Measurements from ENCODE around the gene OR56A5. TPM values are rescaled to one million over a fixed set of nuclear protein-coding genes. Genes with fewer than 3 reads are reported as not detected.

The OR56A5 gene
- total RNA-seq, 1 experiment from 2014 or later = not detected

DNA sequence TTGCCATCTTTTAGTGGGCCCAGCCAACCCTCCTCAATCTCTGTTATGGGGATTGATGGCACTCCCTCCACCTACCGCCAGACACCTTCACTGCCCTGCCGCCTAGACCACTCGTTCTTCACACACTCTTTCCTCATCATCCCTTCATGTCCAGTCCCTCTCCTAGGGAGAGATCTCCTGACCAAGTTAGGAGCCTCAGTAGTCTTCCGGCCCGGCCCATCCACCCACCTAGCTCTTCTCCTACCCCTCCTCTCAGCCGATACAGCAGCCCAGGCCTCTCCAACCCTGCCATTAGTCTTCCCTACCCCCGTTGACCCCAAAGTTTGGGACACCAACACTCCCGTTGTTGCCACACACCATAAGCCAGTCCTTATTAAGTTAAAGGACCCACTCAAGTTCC lies 37.2 kb downstream of the OR56A5 start:
- Histone ChIP-seq H3K23ac (ENCODE audit: insufficient read length, low read depth, low read length) (no peak overlapping the region), H3K4ac (ENCODE audit: low read depth, low read length) (no peak overlapping the region), H2BK5ac (ENCODE audit: insufficient read length, low read length) (no peak overlapping the region), H4K5ac (ENCODE audit: insufficient read length, low read depth, low read length) (no peak overlapping the region), H3K27ac (ENCODE audit: insufficient read length, low read depth, low read length) (no peak overlapping the region), H3K14ac (ENCODE audit: insufficient read depth, low read length) (no peak overlapping the region), H3K4me1 (ENCODE audit: insufficient read depth, low read length) (no peaks in the 10 kb centered on the region), H3K9ac (ENCODE audit: extremely low read depth, insufficient read length, low read length) (no peak overlapping the region), H2AK5ac (ENCODE audit: insufficient read length, low read length) (no peak overlapping the region), H3K18ac (ENCODE audit: insufficient read length, low read depth, low read length) (no peak overlapping the region), H2BK20ac (ENCODE audit: low read depth, low read length, poor library complexity, severe bottlenecking) (no peak overlapping the region), H3T11ph (ENCODE audit: low read length) (no peak overlapping the region), H2BK12ac (ENCODE audit: insufficient read length, low read depth, low read length) (no peak overlapping the region), H4K8ac (replicated peaks; ENCODE audit: insufficient read length, low read depth, low read length) (no peak overlapping the region), H3K79me2 (ENCODE audit: insufficient read depth, low read length) (no peaks in the 10 kb centered on the region), H2AFZ (ENCODE audit: low read length) (no peak overlapping the region), H4K20me1 (ENCODE audit: control insufficient read depth, insufficient read depth, insufficient read length) (no peaks in the 10 kb centered on the region), H3K9me3 (ENCODE audit: control insufficient read depth, low read depth, low read length) (no peaks in the 10 kb centered on the region), H2BK120ac (ENCODE audit: low read depth, low read length, poor library complexity, severe bottlenecking) (no peak overlapping the region), H3K56ac (ENCODE audit: insufficient read length, low read depth, low read length) (no peak overlapping the region), H3K4me2 (ENCODE audit: insufficient read depth, insufficient read length, low read length) (no peak overlapping the region), H3K27me3 (ENCODE audit: insufficient read depth, low read length) (no peaks in the 10 kb centered on the region), H3K79me1 (ENCODE audit: insufficient read depth, low read depth, low read length, poor library complexity, severe bottlenecking) (no peaks in the 10 kb centered on the region), H2BK15ac (ENCODE audit: low read depth, low read length) (no peak overlapping the region), H3K23me2 (ENCODE audit: insufficient read length, low read depth, low read length, poor library complexity, severe bottlenecking) (peaks cover 2% of the 10 kb centered on the region), H4K91ac (ENCODE audit: insufficient read length, low read depth, low read length) (no peak overlapping the region)
- TF ChIP-seq, protein P1, sequence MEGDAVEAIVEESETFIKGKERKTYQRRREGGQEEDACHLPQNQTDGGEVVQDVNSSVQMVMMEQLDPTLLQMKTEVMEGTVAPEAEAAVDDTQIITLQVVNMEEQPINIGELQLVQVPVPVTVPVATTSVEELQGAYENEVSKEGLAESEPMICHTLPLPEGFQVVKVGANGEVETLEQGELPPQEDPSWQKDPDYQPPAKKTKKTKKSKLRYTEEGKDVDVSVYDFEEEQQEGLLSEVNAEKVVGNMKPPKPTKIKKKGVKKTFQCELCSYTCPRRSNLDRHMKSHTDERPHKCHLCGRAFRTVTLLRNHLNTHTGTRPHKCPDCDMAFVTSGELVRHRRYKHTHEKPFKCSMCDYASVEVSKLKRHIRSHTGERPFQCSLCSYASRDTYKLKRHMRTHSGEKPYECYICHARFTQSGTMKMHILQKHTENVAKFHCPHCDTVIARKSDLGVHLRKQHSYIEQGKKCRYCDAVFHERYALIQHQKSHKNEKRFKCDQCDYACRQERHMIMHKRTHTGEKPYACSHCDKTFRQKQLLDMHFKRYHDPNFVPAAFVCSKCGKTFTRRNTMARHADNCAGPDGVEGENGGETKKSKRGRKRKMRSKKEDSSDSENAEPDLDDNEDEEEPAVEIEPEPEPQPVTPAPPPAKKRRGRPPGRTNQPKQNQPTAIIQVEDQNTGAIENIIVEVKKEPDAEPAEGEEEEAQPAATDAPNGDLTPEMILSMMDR (conservative IDR thresholded peaks at IDR 0.05) = no peak
- H3K36me3 Mint-ChIP-seq (ENCODE audit: insufficient read depth in 1 of 3, low read depth in 3 of 3) = peaks cover 16 to 42% (median 23%) of the 10 kb centered on the region in 3 experiments
- DNase-seq = no peak
- peaks cover 1% of the 10 kb centered on the region for H3K27me3 Mint-ChIP-seq (ENCODE audit: low read depth)
- H3K4me3 Mint-ChIP-seq = no peak overlapping the region
- no peaks in the 10 kb centered on the region for H3K4me1 Mint-ChIP-seq
- WGBS (ENCODE audit: extremely low coverage, insufficient read length, low lambda C conversion rate) = no CpG with 5 or more reads among the region's 8 CpGs
- no peak overlapping the region for H3K27ac Mint-ChIP-seq
- peaks cover 38 to 46% of the 10 kb centered on the region in 2 experiments for H3K9me3 Mint-ChIP-seq

All from H9 (cell line).